Hepatocyte (in vitro differentiated cells): ENCODE data around the gene ITPR1. TPM values are rescaled to one million over a fixed set of nuclear protein-coding genes. Genes with fewer than 3 reads are reported as not detected.
"Not testable (repeated sequence)": the region's sequence is repeated elsewhere in the genome, so short reads cannot be mapped to it uniquely, and the experiment has no call there.

Source experiments
- DNase-seq: peaks from one replicate; pipeline ENCODE4 v3.0.0-alpha.2; 2016; ENCODE audit warnings: low spot score
- H2AFZ ChIP-seq: fragments of 200-600 bp; sonication (generic); 2 replicates; pipeline ENCODE4 v1.6.0; 2016; ENCODE audit warnings: antibody characterized with exemption, mild to moderate bottlenecking
- H3K27ac ChIP-seq: fragments of 200-600 bp; sonication (generic); 2 replicates; pipeline ENCODE4 v1.5.1; 2016; ENCODE audit warnings: mild to moderate bottlenecking
- H3K27me3 ChIP-seq: fragments of 200-600 bp; sonication (generic); 2 replicates; pipeline ENCODE4 v1.6.1; 2016
- H3K36me3 ChIP-seq: fragments of 200-600 bp; sonication (generic); replicated peaks from 2 replicates; pipeline ENCODE4 v1.5.1; 2016; ENCODE audit warnings: low read depth; ENCODE audit not compliant: insufficient read depth
- H3K4me1 ChIP-seq: fragments of 200-600 bp; sonication (generic); 2 replicates; pipeline ENCODE4 v1.5.1; 2016; ENCODE audit warnings: mild to moderate bottlenecking, moderate library complexity; ENCODE audit not compliant: insufficient read depth
- H3K4me2 ChIP-seq: fragments of 200-600 bp; sonication (generic); 2 replicates; pipeline ENCODE4 v1.6.0; 2016
- H3K4me3 ChIP-seq: fragments of 200-600 bp; sonication (generic); 2 replicates; pipeline ENCODE4 v1.5.1; 2016; ENCODE audit warnings: mild to moderate bottlenecking
- H3K79me2 ChIP-seq: fragments of 200-600 bp; sonication (generic); 2 replicates; pipeline ENCODE4 v1.6.0; 2017; ENCODE audit warnings: mild to moderate bottlenecking
- H3K9me2 ChIP-seq: fragments of 200-600 bp; sonication (generic); replicated peaks from 2 replicates; pipeline ENCODE4 v1.6.0; 2017; ENCODE audit warnings: mild to moderate bottlenecking; ENCODE audit not compliant: insufficient read depth
- H3K9me3 ChIP-seq: fragments of 200-600 bp; sonication (generic); 2 replicates; pipeline ENCODE4 v1.5.1; 2016; ENCODE audit warnings: low read depth, mild to moderate bottlenecking
- H4K20me1 ChIP-seq: fragments of 200-600 bp; sonication (generic); 2 replicates; pipeline ENCODE4 v1.6.0; 2016; ENCODE audit warnings: mild to moderate bottlenecking; ENCODE audit not compliant: insufficient read depth, poor library complexity, severe bottlenecking
- CTCF ChIP-seq: fragments of 200-600 bp; sonication (generic); IDR thresholded peaks from 2 replicates; pipeline ENCODE4 v1.5.1; 2016; ENCODE audit warnings: antibody characterized with exemption, mild to moderate bottlenecking; ENCODE audit not compliant: poor library complexity
- EZH2 ChIP-seq: fragments of 200-600 bp; sonication (generic); IDR thresholded peaks from 2 replicates; pipeline ENCODE4 v1.6.1; 2016; ENCODE audit warnings: antibody characterized with exemption, mild to moderate bottlenecking, borderline replicate concordance
- EZH2phosphoT487 ChIP-seq: fragments of 200-600 bp; sonication (generic); IDR thresholded peaks from one replicate; pipeline ENCODE4 v1.6.1; 2018; ENCODE audit warnings: antibody characterized with exemption, mild to moderate bottlenecking, low read depth, moderate library complexity; ENCODE audit not compliant: unreplicated experiment, severe bottlenecking
- WGBS: methylation state at CpG from one replicate; pipeline ENCODE4 v1.1.6; 2016; ENCODE audit warnings: low lambda C conversion rate; ENCODE audit errors: missing lambda C conversion rate; 5-methylcytosine and 5-hydroxymethylcytosine counted together
- polyA plus RNA-seq: library from polyadenylated mRNA; unstranded; fragments of >200 nt; fragmentation: Nextera tagmentation; extraction: Ambion mirVana; gene quantifications from 2 replicates; pipeline ENCODE4 v1.2.1, GENCODE V29; 2016
- total RNA-seq: library from RNA; depleted of rRNA; stranded (reverse); fragments of >200 nt; gene quantifications from 2 replicates; pipeline ENCODE4 v1.2.3, GENCODE V29; 2014

ITPR1 gene
- total and polyA plus RNA-seq, 2 experiments from 2014 or later = 46.8 to 90.8 TPM

- no peak for DNase-seq
- H4K20me1 ChIP-seq = peaks cover 3% of the 10 kb centered on the region
- 58% methylated on average over 5 of the region's 5 CpGs for WGBS
- no peaks in the 10 kb centered on the region for H3K79me2 ChIP-seq
- H3K9me2 ChIP-seq = no peaks in the 10 kb centered on the region
- TF ChIP-seq CTCF (no peak), EZH2phosphoT487 (no peak), EZH2 (no peak)
- no peak overlapping the region for H3K4me3 ChIP-seq
- H3K27me3 ChIP-seq = no peaks in the 10 kb centered on the region
- no peak overlapping the region for H3K4me2 ChIP-seq
- no peaks in the 10 kb centered on the region for H3K4me1 ChIP-seq
- H3K9me3 ChIP-seq = no peaks in the 10 kb centered on the region
- H3K36me3 ChIP-seq = no peaks in the 10 kb centered on the region
- H2AFZ ChIP-seq = no peak overlapping the region
- H3K27ac ChIP-seq = peak overlapping the region; percentile 34
These were observed 43.9 kb upstream of the ITPR1 start for GRCh38 chr3:4449043-4449805.

DNA sequence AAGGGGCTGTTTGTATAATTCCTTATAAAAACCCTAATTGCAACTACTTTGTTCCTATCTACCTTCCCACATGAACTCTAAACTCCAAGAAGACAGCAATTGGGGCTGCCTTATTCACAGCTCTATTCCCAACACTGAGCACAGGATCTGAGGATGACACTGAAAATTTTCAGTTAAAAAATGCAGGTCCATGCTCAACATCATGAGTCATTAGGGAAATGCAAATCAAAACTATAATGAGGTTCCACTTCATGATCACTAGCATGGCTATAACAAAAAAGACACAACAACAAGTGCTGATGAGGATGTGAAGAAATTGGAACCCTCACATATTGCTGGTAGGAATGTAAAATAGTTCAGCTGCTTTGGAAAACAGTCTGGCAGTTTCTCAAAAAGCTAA lies 39.0 kb upstream of the ITPR1 start:
- peaks cover 13% of the 10 kb centered on the region for H3K79me2 ChIP-seq
- no peaks in the 10 kb centered on the region for H3K4me1 ChIP-seq

DNA sequence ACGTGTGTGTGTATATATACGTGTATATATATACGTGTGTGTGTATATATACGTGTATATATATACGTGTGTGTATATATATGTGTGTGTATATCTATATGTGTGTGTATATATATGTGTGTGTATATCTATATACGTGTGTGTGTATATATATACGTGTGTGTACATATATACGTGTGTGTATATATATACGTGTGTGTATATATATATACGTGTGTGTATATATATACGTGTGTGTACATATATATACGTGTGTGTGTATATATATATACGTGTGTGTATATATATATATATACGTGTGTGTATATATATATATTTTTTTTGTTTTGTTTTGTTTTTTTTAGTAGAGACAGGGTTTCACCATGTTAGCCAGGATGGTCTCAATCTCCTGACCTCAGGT lies 36.4 kb upstream of the ITPR1 start:
- 98% methylated on average over 9 of the region's 14 CpGs for WGBS
- not testable (repeated sequence) for H3K9me3 ChIP-seq, H3K4me1 ChIP-seq, H3K36me3 ChIP-seq, H2AFZ ChIP-seq, DNase-seq, H4K20me1 ChIP-seq, H3K9me2 ChIP-seq, H3K27ac ChIP-seq, H3K4me3 ChIP-seq, H3K27me3 ChIP-seq, H3K4me2 ChIP-seq
- H3K79me2 ChIP-seq = peaks cover 13% of the 10 kb centered on the region

More for the DNA sequence above, 39.0 kb upstream of the ITPR1 start:
- peaks cover 3% of the 10 kb centered on the region for H4K20me1 ChIP-seq
- H3K36me3 ChIP-seq = no peaks in the 10 kb centered on the region
- H3K4me2 ChIP-seq = no peak overlapping the region
- H3K9me2 ChIP-seq = no peaks in the 10 kb centered on the region
- H2AFZ ChIP-seq = no peak overlapping the region
- H3K4me3 ChIP-seq = no peak overlapping the region
- H3K27ac ChIP-seq = no peak overlapping the region
- no peaks in the 10 kb centered on the region for H3K27me3 ChIP-seq
- H3K9me3 ChIP-seq = no peaks in the 10 kb centered on the region
- DNase-seq = no peak
- TF ChIP-seq EZH2phosphoT487 (no peak), EZH2 (no peak), CTCF (no peak)

- TF ChIP-seq EZH2phosphoT487 = no peak
- TF ChIP-seq CTCF = no peak
- no peak for TF ChIP-seq EZH2
- H3K4me3 ChIP-seq = no peak overlapping the region
- H3K4me1 ChIP-seq = no peaks in the 10 kb centered on the region
- no peaks in the 10 kb centered on the region for H3K27me3 ChIP-seq
- WGBS = 97% methylated on average over 3 of the region's 3 CpGs
- H3K9me2 ChIP-seq = no peaks in the 10 kb centered on the region
- H3K4me2 ChIP-seq = no peak overlapping the region
- H3K36me3 ChIP-seq = no peaks in the 10 kb centered on the region
- no peaks in the 10 kb centered on the region for H3K9me3 ChIP-seq
- H4K20me1 ChIP-seq = no peaks in the 10 kb centered on the region
- peaks cover 13% of the 10 kb centered on the region for H3K79me2 ChIP-seq
- no peak overlapping the region for H2AFZ ChIP-seq
- H3K27ac ChIP-seq = no peak overlapping the region
- DNase-seq = no peak
These were observed 34.2 kb upstream of the ITPR1 start for GRCh38 chr3:4458961-4459360.
